HEK293 (cell line): ENCODE results near the gene ARHGEF37.

Source experiments
- CTCF ChIA-PET: fragments of 350-600 bp; formaldehyde crosslinking; extraction: SDS; loops from one replicate; lab custom pipeline; 2021; ENCODE audit warnings: antibody characterized with exemption; lab: Yijun Ruan, JAX
- POLR2A ChIA-PET: fragments of 300-600 bp; formaldehyde crosslinking; extraction: SDS; loops from one replicate; lab custom pipeline; 2020; ENCODE audit warnings: antibody characterized with exemption, inconsistent platforms; lab: Yijun Ruan, JAX
- H3K27ac ChIP-seq: fragments of 200-500 bp; sonication (Bioruptor generic); 2 replicates; pipeline ENCODE4 v1.5.1; 2014; ENCODE audit warnings: low read depth, low read length, control low read depth, inconsistent platforms; ENCODE audit errors: extremely low read depth
- H3K36me3 ChIP-seq, 2 experiments: fragments of 200-500 bp in 1 of 2; sonication (Bioruptor generic) in 1 of 2; 1 replicate in 1 of 2; 2 replicates in 1 of 2; pipeline ENCODE4 v1.5.1; 2014 to 2017; ENCODE audit warnings: inconsistent platforms in 2 of 2, low read length in 2 of 2; ENCODE audit not compliant: control insufficient read depth in 2 of 2, insufficient read depth in 1 of 2
- H3K4me1 ChIP-seq: fragments of 200-500 bp; sonication (Bioruptor generic); 2 replicates; pipeline ENCODE4 v1.5.1; 2014; ENCODE audit warnings: mild to moderate bottlenecking, low read length, inconsistent platforms; ENCODE audit not compliant: control insufficient read depth, insufficient read depth
- H3K4me3 ChIP-seq: 2 replicates; pipeline ENCODE4 v1.5.1; 2011; ENCODE audit warnings: low read depth, mild to moderate bottlenecking, control low read depth, low read length, moderate library complexity
- H3K9me3 ChIP-seq: fragments of 200-500 bp; sonication (Bioruptor generic); 2 replicates; pipeline ENCODE4 v1.5.1; 2014; ENCODE audit warnings: low read depth, low read length, inconsistent platforms; ENCODE audit not compliant: control insufficient read depth, insufficient read depth
- BCL11A ChIP-seq: fragments of 450-650 bp; formaldehyde crosslinking; IDR thresholded peaks from 2 replicates; pipeline ENCODE4 v1.5.1; 2016; ENCODE audit warnings: low read depth, missing biosample characterization, missing genetic modification characterization
- BCL11B ChIP-seq: fragments of 450-650 bp; formaldehyde crosslinking; IDR thresholded peaks from 2 replicates; pipeline ENCODE4 v1.5.1; 2016; ENCODE audit warnings: low read depth, missing biosample characterization, missing genetic modification characterization
- FEZF1 ChIP-seq: fragments of 450-650 bp; formaldehyde crosslinking; IDR thresholded peaks from 2 replicates; pipeline ENCODE4 v1.5.1; 2016; ENCODE audit warnings: missing biosample characterization, missing genetic modification characterization
- PRDM2 ChIP-seq: fragments of 450-650 bp; formaldehyde crosslinking; IDR thresholded peaks from 2 replicates; pipeline ENCODE4 v1.5.1; 2016; ENCODE audit warnings: missing biosample characterization, missing genetic modification characterization, borderline replicate concordance
- SP7 ChIP-seq: fragments of 450-650 bp; formaldehyde crosslinking; IDR thresholded peaks from 2 replicates; pipeline ENCODE4 v1.5.1; 2016; ENCODE audit warnings: missing biosample characterization, missing genetic modification characterization
- ZBTB17 ChIP-seq: fragments of 450-650 bp; formaldehyde crosslinking; IDR thresholded peaks from 2 replicates; pipeline ENCODE4 v1.5.1; 2016; ENCODE audit warnings: missing biosample characterization, missing genetic modification characterization
- ZBTB20 ChIP-seq: fragments of 450-650 bp; formaldehyde crosslinking; IDR thresholded peaks from 2 replicates; pipeline ENCODE4 v1.5.1; 2016; ENCODE audit warnings: missing biosample characterization, missing genetic modification characterization
- ZIC2 ChIP-seq: fragments of 450-650 bp; formaldehyde crosslinking; IDR thresholded peaks from 2 replicates; pipeline ENCODE4 v1.5.1; 2016; ENCODE audit warnings: missing biosample characterization, missing genetic modification characterization
- ZNF169 ChIP-seq: fragments of 450-650 bp; formaldehyde crosslinking; IDR thresholded peaks from 2 replicates; pipeline ENCODE4 v1.5.1; 2016; ENCODE audit warnings: missing biosample characterization, missing genetic modification characterization
- ZNF2 ChIP-seq: fragments of 450-650 bp; formaldehyde crosslinking; IDR thresholded peaks from 2 replicates; pipeline ENCODE4 v1.5.1; 2016; ENCODE audit warnings: missing biosample characterization, missing genetic modification characterization
- ZNF24 ChIP-seq: fragments of 450-650 bp; formaldehyde crosslinking; IDR thresholded peaks from 2 replicates; pipeline ENCODE4 v1.5.1; 2016; ENCODE audit warnings: missing biosample characterization, missing genetic modification characterization
- ZNF426 ChIP-seq: fragments of 450-650 bp; formaldehyde crosslinking; IDR thresholded peaks from 2 replicates; pipeline ENCODE4 v1.5.1; 2017; ENCODE audit warnings: missing biosample characterization, missing genetic modification characterization, mild to moderate bottlenecking, inconsistent platforms, moderate library complexity
- ZNF501 ChIP-seq: fragments of 450-650 bp; formaldehyde crosslinking; IDR thresholded peaks from 2 replicates; pipeline ENCODE4 v1.5.1; 2016; ENCODE audit warnings: missing biosample characterization, missing genetic modification characterization
- ZNF600 ChIP-seq: fragments of 450-650 bp; formaldehyde crosslinking; IDR thresholded peaks from 2 replicates; pipeline ENCODE4 v1.5.1; 2016; ENCODE audit warnings: missing biosample characterization, missing genetic modification characterization
- ZNF660 ChIP-seq: fragments of 450-650 bp; IDR thresholded peaks from 2 replicates; pipeline ENCODE4 v1.5.1; 2018; ENCODE audit warnings: missing biosample characterization, mild to moderate bottlenecking, missing genetic modification characterization
- ZNF664 ChIP-seq: fragments of 450-650 bp; formaldehyde crosslinking; IDR thresholded peaks from 2 replicates; pipeline ENCODE4 v1.5.1; 2016; ENCODE audit warnings: missing biosample characterization, missing genetic modification characterization
- ZNF692 ChIP-seq: fragments of 450-650 bp; formaldehyde crosslinking; IDR thresholded peaks from 2 replicates; pipeline ENCODE4 v1.5.1; 2016; ENCODE audit warnings: missing biosample characterization, missing genetic modification characterization
- ZNF777 ChIP-seq: fragments of 450-650 bp; formaldehyde crosslinking; IDR thresholded peaks from 2 replicates; pipeline ENCODE4 v1.5.1; 2017; ENCODE audit warnings: missing biosample characterization, missing genetic modification characterization, borderline replicate concordance
- ZNF785 ChIP-seq: fragments of 450-650 bp; formaldehyde crosslinking; IDR thresholded peaks from 2 replicates; pipeline ENCODE4 v1.5.1; 2016; ENCODE audit warnings: missing biosample characterization, missing genetic modification characterization
- ZNF792 ChIP-seq: fragments of 450-650 bp; formaldehyde crosslinking; IDR thresholded peaks from 2 replicates; pipeline ENCODE4 v1.5.1; 2016; ENCODE audit warnings: missing biosample characterization, missing genetic modification characterization
- TF ChIP-seq, protein P1 (sequence below): fragments of 450-650 bp; formaldehyde crosslinking; IDR thresholded peaks from 2 replicates; pipeline ENCODE4 v1.5.1; 2016; ENCODE audit warnings: missing biosample characterization, missing genetic modification characterization
- TF ChIP-seq, protein P2 (sequence below): fragments of 450-650 bp; formaldehyde crosslinking; optimal IDR thresholded peaks from 2 replicates; pipeline ENCODE3; 2016; ENCODE audit warnings: missing biosample characterization, mild to moderate bottlenecking, missing genetic modification characterization
- TF ChIP-seq, protein P3 (sequence below): fragments of 450-650 bp; formaldehyde crosslinking; IDR thresholded peaks from 2 replicates; pipeline ENCODE4 v1.5.1; 2016; ENCODE audit warnings: missing biosample characterization, missing genetic modification characterization

ARHGEF37 gene

DNA sequence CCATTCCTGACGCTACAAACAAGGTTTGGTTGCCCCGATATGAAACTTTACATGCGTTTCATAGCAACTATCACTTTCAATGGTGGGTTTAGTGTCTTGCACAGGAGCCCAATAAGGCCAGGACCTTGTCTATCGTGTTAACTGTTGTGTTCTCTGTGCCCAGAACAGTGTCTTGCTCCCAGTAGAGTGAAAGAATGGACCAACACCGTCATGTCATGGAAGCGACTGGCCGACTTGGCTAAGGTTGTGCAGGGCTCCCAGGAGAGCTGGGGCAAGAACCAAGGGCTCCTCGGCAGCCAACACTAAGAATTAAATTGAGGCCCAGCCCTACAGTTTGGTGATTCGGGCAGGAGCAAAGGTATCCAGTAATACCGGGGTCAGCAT is 498 bp upstream of the ARHGEF37 start (continued):
- TF ChIP-seq ZNF600 (tag by site-specific recombination) (peak; percentile 63), ZNF692 (no peak), BCL11A (tag by site-specific recombination) (no peak; the same call in 1 of the 2 replicates), SP7 (tag by site-specific recombination) (peak; percentile 44; the same call in 1 of the 2 replicates), ZBTB20 (tag by site-specific recombination) (no peak), ZNF501 (tag by site-specific recombination) (peak; percentile 34; the same call in 1 of the 2 replicates), ZNF169 (tag by site-specific recombination) (no peak), ZNF785 (no peak), ZIC2 (tag by site-specific recombination) (no peak), ZNF2 (tag by site-specific recombination) (0 out of 2 replicates have a peak, but pooled peaks have one; percentile 38), ZNF660 (tag by site-specific recombination) (no peak), ZNF777 (tag by site-specific recombination) (no peak), ZNF792 (tag by site-specific recombination) (no peak)
- TF ChIP-seq, protein P1, sequence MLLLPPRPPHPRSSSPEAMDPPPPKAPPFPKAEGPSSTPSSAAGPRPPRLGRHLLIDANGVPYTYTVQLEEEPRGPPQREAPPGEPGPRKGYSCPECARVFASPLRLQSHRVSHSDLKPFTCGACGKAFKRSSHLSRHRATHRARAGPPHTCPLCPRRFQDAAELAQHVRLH (tag by site-specific recombination), result no peak
- TF ChIP-seq, protein P2, sequence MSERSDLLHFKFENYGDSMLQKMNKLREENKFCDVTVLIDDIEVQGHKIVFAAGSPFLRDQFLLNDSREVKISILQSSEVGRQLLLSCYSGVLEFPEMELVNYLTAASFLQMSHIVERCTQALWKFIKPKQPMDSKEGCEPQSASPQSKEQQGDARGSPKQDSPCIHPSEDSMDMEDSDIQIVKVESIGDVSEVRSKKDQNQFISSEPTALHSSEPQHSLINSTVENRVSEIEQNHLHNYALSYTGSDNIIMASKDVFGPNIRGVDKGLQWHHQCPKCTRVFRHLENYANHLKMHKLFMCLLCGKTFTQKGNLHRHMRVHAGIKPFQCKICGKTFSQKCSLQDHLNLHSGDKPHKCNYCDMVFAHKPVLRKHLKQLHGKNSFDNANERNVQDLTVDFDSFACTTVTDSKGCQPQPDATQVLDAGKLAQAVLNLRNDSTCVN (tag by site-specific recombination), result no peak
- TF ChIP-seq, protein P3, sequence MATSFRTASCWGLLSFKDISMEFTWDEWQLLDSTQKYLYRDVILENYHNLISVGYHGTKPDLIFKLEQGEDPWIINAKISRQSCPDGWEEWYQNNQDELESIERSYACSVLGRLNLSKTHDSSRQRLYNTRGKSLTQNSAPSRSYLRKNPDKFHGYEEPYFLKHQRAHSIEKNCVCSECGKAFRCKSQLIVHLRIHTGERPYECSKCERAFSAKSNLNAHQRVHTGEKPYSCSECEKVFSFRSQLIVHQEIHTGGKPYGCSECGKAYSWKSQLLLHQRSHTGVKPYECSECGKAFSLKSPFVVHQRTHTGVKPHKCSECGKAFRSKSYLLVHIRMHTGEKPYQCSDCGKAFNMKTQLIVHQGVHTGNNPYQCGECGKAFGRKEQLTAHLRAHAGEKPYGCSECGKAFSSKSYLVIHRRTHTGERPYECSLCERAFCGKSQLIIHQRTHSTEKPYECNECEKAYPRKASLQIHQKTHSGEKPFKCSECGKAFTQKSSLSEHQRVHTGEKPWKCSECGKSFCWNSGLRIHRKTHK, result no peak

DNA sequence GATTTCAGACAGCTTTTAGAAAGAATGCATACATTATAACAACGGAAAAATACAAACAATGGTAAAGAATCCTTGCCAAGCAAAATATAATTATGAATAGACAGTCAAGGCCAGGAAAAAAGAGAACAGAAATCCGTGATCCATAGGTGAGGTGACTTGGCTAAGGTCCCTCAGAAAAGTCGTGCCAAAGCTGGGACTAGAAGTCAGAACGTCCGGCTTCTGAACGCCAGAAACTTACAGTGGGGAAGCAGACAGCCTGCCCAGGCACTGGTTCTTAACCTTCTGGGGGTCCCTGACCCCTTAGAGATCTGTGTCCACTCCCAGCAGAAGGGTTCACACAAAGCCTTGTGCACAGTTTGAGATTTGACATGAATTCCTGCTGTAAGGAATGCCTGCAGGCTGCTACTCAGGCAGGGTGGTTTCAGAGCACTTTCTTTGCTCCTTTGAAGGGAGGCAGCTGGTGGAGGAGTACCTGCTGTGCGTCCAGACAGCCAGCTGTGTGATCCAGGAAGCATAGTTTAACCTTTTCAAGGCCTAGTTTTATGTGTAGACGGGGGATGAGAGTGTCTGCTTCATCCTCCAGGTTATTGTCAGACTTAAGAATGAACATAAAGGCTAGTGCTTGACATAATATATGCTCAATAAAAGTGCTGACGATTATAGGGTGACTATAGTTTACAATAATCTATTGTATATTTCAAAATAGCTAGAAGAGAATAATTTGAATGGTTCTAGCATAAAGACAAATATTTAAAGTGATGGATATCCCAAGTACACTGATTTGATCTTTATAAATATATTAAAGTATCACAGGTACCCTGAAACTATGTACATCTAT is 852 bp downstream of the ARHGEF37 start:
- Histone ChIP-seq H3K4me3 (no peak overlapping the region; the same call in 1 of the 2 replicates), H3K4me1 (peaks cover 4% of the 10 kb centered on the region), H3K9me3 (no peaks in the 10 kb centered on the region), H3K27ac (peak overlapping the region; percentile 67; the same call in 1 of the 2 replicates), H3K36me3 (no peaks in the 10 kb centered on the region)
- POLR2A ChIA-PET, result interaction anchor here (0.7 to 1.8 kb wide), 2 partner anchors 31 to 37 kb away, joined by 3 to 5 read pairs; partner anchors contain the start of gene CSNK1A1
- CTCF ChIA-PET, result interaction anchor here (0.7 to 2.2 kb wide), 6 partner anchors 15 to 248 kb away, joined by 3 to 10 read pairs (median 4); partner anchors contain the start of gene CSNK1A1
- TF ChIP-seq ZNF660 (tag by site-specific recombination) (no peak), PRDM2 (tag by site-specific recombination) (no peak), FEZF1 (tag by site-specific recombination) (0 out of 2 replicates have a peak, but pooled peaks have one; percentile 9), ZBTB17 (peak; percentile 25; the same call in 1 of the 2 replicates), ZNF692 (no peak), BCL11B (tag by site-specific recombination) (no peak), ZNF600 (tag by site-specific recombination) (no peak), ZNF664 (tag by site-specific recombination) (peak; percentile 96), ZNF24 (no peak), ZNF426 (no peak)
